Daoy (cell line): Measurements from ENCODE around the gene UBR2. TPM values are rescaled to one million over a fixed set of nuclear protein-coding genes. Genes with fewer than 3 reads are reported as not detected.

Source experiments
- DNase-seq: peaks from one replicate; pipeline ENCODE4 v3.0.0-alpha.2; 2015; ENCODE audit warnings: low read depth
- total RNA-seq: library from RNA; depleted of rRNA; stranded (reverse); fragments of >200 nt; shearing (Covaris generic); gene quantifications from 2 replicates; pipeline ENCODE4 v1.2.3, GENCODE V29; 2014; rRNA removed

The UBR2 gene
- total RNA-seq, result 23.1 and 24.5 TPM in 2 replicates

GRCh38 chr6:42563697-42564505 lies at the start of gene UBR2:
TSS of gene UBR2 (plus strand) at chr6:42564029. CDS start at chr6:42564320, 291 bp downstream.
- peak; percentile 98 for DNase-seq

DNA sequence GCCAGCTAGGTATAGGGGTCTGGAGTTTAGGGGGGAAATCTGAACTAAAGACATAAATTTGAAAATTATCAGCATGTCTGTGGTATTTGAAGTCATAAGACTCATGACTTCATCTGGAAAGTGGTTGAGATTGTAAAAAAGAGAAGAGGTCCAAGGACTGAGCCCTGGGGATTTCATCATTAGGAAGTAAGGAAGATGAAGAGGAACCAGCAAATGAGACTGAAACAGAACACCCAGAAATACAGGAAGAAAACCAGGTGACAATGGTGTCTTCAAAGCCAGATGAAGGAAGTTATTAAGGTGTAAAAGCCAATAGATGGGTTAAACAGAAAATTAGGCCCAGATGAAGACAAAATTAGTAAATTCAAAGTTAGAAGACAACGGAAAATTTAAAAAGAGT lies 49.1 kb upstream of the UBR2 start:
- DNase-seq, result no peak

- no peak for DNase-seq
Measured at GRCh38 chr6:42519779-42520178, 44.0 kb upstream of the UBR2 start.

DNA sequence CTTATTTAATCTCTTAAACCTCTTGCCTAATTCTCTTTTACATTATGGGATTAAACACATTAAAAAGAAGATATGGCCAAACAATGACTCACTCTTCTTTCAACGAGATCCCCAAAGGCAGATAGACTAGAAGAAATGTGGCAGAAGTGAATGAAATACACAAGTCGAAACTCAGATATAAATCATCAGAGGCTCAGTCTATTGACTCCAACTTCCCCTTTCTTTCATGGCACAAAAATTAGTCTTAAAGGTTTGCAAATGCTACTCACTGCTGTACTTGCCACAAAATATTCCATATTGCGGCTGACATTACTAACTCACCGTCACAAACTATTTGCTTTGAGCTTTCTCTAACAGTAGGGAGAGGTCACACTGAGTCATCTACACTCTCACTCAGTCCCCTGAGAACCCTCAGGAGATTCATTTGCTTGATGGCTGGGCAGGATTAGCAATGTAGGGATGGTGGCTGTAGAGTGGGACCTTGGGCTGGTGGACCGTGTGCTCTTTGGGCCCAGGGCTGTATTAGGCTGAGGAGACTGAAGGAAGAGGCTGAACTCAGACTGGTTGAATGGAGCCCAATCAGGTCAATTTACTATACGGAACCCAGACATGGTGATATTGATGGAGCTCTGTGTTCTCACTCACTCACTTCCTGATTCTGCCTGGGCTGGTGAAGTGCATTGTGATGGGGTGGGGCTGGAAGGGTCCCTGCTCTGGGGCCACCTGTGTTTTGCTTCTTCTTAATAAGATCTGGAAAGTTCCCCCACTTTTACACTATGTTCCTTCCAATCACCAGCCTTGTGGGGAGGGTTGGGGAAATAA lies 42.8 kb upstream of the UBR2 start:
- DNase-seq, result peak; percentile 59

- DNase-seq, result no peak
Measured at GRCh38 chr6:42522036-42522435, 41.8 kb upstream of the UBR2 start.

- peak; percentile 58 for DNase-seq
Measured at GRCh38 chr6:42522942-42523814, 40.7 kb upstream of the UBR2 start.

DNA sequence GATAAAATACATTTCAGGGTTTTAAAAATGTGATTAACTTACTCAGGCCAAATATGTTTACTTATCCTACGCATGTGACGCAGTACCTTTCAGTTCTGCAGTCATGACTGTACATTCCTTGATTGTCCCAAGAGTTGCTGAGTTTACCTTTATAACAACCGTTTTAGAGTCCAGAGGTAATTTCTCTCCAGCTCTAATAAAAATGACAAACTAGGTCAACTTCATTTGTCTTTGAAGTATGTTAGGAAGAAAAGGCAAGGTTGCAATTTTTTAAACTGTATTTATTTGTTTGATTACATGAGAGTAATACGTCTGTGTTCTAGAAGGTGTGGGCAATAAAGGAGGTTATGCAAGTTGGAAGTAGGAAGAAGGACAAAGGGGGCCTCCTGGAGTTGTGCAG lies 38.6 kb upstream of the UBR2 start:
- DNase-seq, result no peak

DNA sequence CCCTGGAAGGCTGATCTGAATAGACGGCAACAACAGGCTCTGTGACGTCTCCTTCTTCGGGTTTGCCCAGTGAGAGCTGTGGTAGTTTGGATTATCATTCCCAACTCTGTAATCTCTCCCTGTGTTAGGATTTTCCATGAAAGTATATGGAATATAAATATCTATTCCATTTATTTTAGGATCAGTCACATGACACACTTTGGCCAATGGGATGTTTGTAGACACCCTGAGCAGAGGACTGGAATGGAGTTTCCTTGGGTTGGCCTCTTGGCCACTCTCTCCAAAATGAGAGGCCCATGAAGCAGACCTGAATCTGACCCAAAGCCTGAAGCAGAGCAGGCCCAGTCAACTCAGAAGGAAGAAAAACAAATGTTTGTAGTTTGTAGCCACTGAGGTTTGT lies 37.2 kb upstream of the UBR2 start:
- DNase-seq, result no peak

GRCh38 chr6:42527204-42527603 lies 36.6 kb upstream of the UBR2 start:
- no peak for DNase-seq

DNA sequence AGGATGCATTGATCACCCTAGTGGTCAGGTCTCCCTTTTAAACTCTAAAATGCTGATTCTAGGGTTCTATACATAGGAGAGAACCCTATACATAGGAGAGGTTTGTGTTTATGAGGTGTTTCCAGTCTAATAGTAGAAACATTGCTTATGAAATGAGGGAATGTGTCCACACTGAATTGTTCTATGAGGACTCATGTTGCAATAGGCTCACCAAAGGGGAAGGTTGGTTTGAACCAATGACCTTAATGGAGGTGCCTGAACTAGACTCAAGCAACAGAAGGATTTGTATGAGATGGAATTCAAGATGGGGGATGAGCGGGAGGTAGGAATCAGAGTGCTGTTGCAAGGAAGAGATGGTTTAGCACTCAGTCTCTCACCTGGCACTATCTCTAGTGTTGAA lies 33.5 kb upstream of the UBR2 start:
- no peak for DNase-seq

- DNase-seq, result no peak
Measured at GRCh38 chr6:42530751-42531150, 33.1 kb upstream of the UBR2 start.

DNA sequence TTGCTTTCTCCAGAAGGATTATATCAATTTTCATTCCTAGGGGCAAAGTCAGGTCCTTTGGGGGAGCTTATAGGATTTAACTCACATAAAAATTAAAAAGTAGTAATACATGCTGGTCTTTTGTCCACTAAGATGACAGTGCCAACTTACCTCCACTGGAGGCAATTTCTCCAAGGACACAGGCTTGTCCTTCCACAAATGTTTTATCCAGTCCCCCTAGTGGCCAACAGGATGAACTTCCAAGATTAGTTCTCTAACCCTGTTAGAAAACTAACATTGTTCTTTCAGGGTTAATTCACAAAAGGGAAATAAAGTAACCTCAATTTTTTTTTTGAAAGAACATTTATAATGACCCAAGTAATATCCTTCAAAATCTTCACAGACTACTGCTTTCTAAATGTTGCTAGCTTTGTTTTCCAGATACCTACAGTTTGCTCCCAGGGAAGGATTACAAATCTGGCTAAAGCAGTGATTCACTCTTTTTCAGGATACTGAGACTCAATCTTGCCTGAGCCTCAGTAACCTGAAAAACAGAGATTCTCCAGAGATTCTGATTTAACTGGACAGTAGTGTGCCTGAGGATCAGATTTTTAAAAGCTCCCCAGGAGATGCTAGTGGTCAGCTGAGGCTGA lies 31.7 kb upstream of the UBR2 start:
- peak; percentile 56 for DNase-seq

DNA sequence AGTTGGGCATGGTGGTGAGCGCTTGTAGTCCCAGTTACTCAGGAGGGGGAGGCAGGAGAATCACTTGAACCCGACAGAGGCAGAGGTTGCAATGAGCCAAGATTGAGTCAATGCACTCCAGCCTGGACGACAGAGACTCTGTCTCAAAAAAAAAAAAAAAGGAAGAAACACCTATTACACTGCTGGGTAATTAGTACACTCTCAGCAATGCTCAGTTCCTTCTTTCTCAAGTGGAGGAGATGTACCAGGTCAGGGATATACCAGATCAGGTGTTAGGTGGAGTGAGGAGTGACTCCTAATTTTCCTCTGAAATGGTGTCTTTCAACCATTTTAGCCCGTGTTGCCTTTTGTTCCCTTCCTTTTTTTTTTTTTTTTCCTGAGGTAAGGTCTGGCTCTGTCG lies 30.0 kb upstream of the UBR2 start:
- DNase-seq, result no peak

DNA sequence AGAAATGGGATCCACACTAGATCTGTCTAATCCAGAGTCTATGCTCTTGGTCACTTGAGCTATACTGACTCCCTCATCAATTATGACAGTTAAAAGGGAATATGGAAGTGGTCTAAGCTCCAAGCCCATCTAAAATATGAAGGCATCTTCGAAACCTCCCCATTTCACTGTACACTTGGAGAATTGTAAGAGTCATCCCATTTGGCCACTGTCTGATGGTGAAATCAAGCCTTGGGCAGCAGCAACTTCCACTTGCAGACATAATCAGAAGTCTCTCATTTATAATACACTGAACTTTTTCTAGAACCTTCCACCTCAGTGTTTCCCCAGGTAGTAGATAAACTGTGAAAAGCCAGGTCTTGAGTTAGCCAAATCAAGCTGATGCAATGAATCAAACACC lies 26.3 kb upstream of the UBR2 start:
- no peak for DNase-seq

DNA sequence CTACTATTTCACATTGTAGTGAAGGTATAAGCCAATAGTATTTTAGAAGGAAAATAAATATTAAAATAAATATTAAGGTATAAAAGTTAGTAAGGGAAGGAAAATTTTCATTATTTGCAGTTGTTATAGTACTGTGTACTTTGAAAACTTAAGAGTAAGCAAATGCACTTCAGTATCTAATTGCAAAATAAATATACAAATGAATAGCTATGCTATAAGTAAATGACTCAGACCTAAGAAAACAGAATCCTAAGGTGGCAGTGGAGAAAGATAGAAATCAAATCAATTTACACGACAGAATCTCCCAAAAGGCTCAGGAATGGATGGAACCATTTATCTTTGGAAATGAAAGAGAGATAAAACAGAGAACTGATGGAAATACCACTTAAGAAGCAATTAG lies 24.7 kb upstream of the UBR2 start:
- no peak for DNase-seq

DNA sequence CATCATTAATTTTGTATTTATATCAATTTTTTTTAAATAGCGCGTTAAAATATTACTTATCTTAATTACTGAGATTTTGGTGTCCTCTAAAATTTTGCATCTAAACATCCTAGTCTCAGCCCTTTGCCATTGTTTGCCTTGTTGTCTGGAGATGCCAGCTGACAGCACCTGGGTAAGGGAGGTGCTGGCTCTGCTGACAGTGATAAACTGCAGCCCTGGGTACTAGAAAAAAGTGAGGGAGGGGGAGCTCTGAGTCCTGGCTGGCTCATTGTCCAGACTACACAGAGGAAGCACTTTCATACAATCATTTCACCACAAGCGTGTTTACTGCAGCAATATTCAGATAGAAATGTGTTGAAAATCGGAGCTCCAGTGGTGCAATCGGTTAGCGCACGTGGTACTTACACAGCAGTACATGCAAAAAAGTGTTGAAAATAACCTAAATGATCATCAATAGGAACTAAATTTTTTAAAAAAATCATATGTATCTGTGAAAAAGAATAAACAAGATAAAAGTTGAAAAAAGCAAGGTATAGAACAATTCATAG lies 18.5 kb upstream of the UBR2 start:
- no peak for DNase-seq

- DNase-seq, result peak; percentile 88
Measured at GRCh38 chr6:42547407-42548329, 16.2 kb upstream of the UBR2 start.

DNA sequence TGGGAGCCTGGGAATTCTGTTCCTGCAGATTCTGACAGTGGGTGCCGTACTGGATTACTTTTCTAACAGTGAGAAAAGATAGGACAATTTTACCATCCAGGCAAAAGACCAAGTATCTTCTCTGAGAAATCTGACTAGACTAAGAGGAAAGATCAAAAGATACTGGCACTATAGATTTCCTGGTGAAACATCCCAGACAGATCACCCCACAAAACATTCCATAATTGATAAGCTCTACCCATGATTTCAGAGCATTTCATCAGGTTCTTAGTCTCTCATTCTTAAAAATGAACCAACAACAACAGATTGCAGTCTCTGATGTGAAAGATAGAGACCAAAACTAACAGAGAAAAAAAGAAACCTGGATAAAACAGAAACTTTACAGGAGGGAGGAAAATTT lies 13.6 kb upstream of the UBR2 start:
- DNase-seq, result no peak

- DNase-seq, result no peak
Measured at GRCh38 chr6:42551217-42551616, 12.6 kb upstream of the UBR2 start.

- no peak for DNase-seq
Measured at GRCh38 chr6:42552380-42552779, 11.4 kb upstream of the UBR2 start.
